NCI-H510A (cell line): ENCODE data around the gene FSIP1.

Experiments used
- DNase-seq: peaks from one replicate; lab custom pipeline; 2025; lab: John Stamatoyannopoulos, UW

The FSIP1 gene

GRCh38 chr15:39618063-39618823 is 164.4 kb downstream of the FSIP1 start:
- no peak for DNase-seq

DNA sequence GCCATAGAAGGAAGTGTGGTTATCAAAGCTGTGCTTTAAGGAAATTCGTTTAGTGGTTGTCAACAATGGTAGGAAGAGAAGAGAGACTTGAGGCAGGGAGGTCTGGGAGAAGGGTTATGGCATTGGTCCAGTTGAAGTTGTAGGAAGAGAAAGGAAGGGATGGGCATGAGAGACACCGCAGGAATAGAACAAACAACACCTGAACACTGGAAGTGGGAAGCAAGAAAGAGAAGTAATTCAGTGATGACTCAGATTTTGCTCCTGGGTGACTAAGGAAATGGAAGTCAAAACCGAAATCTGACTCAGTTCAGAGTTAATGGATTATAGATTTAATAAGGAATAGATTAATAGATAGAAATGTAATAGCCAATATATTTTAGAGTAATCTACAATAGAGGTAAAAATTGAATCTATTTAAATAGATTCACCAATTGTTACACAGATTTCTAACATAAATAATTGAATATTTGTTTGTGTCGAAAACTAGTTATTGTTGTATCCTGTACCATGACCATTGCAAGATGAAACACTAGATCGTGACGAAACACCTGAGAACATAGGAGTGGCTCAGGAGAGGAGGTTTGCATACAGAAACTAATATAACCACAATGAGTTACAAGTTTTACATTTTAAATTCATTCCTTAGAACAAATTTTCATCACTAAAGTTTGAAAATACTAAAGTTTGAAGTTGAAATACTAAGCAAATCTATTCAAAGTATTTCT is 165.7 kb downstream of the FSIP1 start:
- DNase-seq = no peak

DNA sequence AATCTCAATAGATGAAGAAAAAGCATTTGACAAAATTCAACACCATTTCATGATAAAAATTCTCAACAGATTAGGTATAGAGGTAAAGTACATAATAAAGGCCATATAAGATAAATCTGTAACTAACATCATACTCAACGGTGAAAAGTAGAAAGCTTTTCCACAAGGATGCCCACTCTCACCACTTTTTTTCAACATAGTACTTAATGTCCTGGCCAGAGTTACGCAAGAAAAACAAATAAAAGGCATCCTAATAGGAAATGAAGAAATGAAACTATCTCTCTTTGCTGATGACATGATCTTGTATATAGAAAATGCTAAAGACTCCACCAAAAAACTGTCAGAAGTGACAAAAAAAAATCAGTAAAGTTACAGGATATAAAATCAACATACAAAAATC is 168.8 kb downstream of the FSIP1 start:
- no peak for DNase-seq

GRCh38 chr15:39613271-39613670 is 169.4 kb downstream of the FSIP1 start:
- no peak for DNase-seq

GRCh38 chr15:39610665-39611064 is 172.0 kb downstream of the FSIP1 start:
- DNase-seq = no peak

- DNase-seq = no peak
Observed at GRCh38 chr15:39609166-39609916, 173.3 kb downstream of the FSIP1 start.

GRCh38 chr15:39608185-39609139 is 174.2 kb downstream of the FSIP1 start:
- no peak for DNase-seq

- DNase-seq = no peak
Observed at GRCh38 chr15:39605146-39605545, 177.5 kb downstream of the FSIP1 start.

DNA sequence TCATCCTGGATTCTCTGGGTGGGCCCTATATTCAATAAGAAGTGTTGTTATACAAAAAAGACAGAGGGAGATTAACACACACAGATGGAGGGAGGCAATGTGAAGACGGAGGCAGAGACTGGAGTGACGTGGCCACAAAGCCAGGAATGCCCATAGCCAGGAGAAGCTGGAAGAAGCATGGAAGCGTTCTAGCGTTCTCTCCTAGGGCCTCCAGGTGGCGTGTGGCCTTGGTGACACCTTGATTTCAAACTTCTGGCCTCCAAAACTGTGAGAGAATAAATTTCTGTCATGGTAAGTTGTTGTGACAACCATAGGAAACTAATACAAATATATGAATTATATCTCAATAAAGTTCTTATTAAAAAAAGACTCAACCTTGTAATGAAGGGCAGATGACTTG is 180.5 kb downstream of the FSIP1 start:
- no peak for DNase-seq

GRCh38 chr15:39599871-39600270 is 182.8 kb downstream of the FSIP1 start:
- DNase-seq = no peak

DNA sequence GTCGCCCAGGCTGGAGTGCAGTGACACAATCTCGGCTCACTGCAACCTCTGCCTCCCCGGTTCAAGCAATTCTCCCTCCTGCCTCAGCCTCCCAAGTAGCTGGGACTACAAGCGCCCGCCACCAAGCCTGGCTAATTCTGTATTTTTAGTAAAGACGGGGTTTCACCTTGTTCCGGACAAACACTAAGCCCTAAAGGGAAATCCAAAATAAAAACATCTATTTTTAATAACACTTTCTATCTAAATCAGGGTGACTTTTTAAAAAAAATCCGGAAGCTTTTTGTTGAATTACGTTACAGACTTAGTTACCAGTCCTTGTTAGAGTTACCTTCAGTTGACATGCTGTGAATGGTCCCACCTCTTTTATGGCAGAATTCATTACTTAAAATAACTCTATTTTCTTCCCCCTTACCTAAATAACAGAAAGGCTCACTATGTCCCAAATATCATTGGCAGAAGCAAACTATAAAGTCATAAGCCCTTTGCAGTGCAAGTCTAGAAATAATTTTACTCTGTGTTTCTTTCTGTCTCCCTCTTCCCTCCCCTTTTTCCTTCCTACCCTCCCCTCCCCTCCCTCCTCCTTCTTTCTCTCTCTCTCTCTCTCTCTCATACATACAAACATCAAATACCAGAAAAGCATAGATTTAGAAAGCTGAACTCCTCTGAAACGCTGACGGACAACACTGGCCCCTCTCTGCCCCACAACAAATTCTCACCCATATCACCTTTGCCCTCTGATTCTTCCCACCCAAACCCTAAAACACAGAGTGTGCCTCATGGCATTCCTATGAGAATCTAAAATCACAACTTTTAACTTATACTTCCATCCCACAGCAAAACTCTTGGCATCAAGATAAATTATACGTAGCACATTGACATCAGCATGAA is 183.4 kb downstream of the FSIP1 start:
- no peak for DNase-seq

GRCh38 chr15:39598186-39598850 is 184.3 kb downstream of the FSIP1 start:
- no peak for DNase-seq

DNA sequence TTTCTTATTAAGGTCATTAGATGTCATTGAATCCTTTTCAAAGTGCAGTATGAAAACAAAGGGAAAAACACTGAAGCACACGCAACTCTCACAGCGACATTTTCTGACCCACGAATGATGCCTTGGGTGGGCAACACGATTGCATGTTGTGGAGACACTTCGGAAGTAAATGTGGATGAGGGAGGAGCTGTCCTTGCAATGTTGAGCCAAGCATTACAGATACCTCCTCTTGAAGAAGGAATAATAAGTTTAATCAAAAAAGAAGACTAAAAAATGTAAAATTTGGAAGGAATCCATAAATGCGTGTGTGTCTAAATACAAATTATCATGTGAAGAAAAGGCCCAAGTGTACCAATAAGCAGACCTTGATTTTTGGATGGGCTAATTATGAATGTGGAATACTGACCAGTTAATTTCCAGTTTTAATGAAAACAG is 184.9 kb downstream of the FSIP1 start:
- no peak for DNase-seq

GRCh38 chr15:39597336-39597735 is 185.3 kb downstream of the FSIP1 start:
- DNase-seq = no peak

GRCh38 chr15:39596358-39597051 is 186.1 kb downstream of the FSIP1 start:
- no peak for DNase-seq

DNA sequence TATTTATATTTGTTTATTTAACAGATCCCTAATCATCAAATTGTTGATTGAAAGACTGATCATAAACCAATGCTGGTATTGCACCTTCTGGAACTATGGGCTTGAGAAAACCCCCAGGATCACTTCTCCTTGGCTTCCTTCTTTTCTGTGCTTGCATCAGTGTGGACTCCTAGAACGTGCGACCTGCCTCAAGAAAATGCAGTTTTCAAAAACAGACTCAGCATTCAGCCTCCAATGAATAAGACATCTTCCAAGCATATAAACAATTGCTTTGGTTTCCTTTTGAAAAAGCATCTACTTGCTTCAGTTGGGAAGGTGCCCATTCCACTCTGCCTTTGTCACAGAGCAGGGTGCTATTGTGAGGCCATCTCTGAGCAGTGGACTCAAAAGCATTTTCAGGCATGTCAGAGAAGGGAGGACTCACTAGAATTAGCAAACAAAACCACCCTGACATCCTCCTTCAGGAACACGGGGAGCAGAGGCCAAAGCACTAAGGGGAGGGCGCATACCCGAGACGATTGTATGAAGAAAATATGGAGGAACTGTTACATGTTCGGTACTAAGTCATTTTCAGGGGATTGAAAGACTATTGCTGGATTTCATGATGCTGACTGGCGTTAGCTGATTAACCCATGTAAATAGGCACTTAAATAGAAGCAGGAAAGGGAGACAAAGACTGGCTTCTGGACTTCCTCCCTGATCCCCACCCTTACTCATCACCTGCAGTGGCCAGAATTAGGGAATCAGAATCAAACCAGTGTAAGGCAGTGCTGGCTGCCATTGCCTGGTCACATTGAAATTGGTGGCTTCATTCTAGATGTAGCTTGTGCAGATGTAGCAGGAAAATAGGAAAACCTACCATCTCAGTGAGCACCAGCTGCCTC is 187.1 kb downstream of the FSIP1 start:
- DNase-seq = no peak

DNA sequence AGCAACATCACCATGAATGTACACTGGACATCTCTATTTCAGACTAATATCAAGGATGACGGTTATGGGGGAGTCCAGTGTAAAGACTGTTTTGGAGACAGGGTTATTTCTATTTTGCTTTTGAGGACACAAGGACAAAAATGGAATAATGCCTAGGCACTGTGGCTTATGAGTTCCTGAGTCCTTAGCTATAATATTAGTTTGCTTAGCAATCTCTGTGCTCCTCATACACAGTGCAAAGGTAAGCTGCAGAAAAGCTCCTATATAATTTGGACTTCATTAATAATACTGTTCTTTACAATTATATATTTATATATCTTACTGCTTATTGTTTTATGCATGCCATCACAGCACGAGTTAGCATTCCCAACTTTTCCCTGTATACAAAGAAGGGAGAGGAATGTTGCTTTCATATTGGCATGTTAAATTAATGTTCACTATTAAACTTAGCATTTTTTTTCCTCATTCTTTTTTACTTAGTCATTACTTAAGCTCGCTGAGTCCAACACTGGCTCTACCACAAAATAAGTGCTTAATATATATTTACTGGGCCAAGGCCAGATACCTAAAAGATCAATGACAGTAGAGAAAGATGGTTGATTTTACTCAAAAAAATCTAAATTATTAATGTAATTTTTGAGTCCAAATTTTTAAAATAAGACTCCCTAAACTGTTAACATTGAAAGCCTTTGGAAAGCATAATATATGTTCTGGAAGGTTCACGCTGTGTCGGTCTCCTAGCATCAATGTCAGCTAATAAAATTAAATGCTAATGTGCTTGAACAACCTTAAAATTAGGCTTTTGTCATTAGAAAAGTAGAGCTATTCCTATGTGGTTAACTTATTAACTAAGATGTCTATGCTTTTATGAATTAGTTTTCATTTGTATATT is 187.9 kb downstream of the FSIP1 start:
- no peak for DNase-seq
